HG02678 (cell line): ENCODE data around the gene SEC14L1.

Experiments used
- ATAC-seq: cut with Tn5 transposase; IDR thresholded peaks from one replicate; pipeline ENCODE4 v1.9.1; 2021; ENCODE audit warnings: mild to moderate bottlenecking, moderate library complexity; ENCODE audit not compliant: unreplicated experiment

The SEC14L1 gene

DNA sequence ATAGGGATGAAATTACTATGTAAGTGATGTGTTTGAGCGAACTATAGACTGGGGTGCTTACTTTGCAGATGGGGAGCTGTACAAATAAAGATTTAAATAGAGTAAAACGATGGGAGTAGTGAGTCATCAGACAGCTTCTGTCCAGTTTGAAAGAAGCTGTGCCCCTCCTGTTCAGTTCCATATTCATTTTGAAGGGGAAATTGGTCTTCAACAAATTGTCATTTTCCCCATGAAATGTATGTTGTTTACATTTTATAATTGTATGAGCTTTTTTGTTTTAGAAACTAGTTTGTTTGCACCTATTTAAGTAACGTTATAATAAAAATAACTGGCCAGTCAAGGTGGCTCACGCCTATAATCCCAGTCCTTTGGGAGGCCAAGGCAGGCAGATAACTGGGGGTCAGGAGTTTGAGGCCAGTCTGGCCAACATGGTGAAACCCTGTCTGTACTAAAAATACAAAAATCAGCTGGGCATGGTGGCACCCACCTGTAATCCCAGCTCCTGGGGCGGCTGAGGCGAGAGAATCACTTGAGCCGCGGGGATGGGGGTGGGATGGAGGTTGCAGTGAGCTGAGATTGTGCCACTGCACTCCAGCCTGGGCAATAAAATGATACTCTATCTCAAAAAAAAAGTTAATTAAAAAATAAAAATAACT is 20.2 kb downstream of the SEC14L1 start:
- no peak for ATAC-seq

- ATAC-seq = no peak
Measured at GRCh38 chr17:77161953-77162352, 21.2 kb downstream of the SEC14L1 start.

DNA sequence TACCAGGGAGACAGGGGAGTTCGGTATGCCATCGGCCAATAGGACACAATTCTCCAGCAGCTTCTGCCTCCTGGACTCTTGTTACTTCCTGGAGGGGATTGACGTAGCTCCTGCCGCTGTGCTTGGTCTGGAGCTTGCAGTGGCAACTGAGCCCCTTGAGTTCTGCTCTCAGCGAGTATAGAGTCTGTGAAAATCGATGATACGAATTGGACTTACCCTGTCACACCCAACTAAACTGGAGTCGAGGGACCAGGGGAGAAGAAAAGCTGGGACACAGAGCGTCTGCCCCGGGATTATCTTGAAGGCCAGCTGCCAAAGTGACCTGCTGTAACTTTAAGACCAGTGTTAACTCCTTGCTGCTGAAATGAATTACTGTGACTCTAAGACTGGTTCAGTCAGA is 22.2 kb downstream of the SEC14L1 start:
- ATAC-seq = no peak

DNA sequence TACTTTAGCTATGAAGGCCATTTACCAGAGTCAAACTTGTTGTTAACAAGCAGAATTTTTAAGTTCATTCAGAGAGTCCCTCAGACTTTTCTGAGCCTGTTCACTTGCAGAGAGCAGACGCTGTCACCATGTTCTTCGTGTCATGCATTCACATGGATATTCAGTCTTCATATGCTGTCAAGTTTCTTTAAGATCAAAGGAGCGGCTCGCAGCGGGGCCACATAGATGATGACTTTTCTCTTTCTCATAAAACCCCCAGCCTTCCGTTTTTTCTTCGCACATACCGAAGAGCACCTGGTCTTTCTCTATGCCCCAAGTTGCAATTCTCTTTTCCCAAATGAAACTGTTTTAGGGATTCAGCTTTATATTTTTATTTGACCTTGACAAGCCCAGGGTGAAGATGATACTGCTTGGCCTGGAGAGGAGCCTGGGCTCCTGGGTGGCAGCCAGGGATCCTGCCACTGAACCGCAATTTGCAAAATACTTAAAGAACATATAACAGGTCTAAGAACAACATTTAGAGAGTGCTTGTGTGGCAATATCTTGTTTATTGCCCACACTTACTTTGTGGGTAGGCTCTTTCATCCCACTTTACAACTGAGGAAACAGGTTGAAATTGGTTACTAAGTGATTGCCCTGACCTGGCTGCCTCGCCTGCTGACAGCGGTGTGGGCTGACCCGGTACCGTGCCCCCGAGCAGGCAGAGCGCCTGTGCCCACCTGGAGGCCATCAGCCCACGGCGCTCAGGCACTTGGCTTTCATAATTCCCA is 22.9 kb downstream of the SEC14L1 start:
- ATAC-seq = no peak

- ATAC-seq = no peak
Measured at GRCh38 chr17:77164483-77165091, 23.8 kb downstream of the SEC14L1 start.

- ATAC-seq = no peak
Measured at GRCh38 chr17:77165577-77165976, 24.8 kb downstream of the SEC14L1 start.

DNA sequence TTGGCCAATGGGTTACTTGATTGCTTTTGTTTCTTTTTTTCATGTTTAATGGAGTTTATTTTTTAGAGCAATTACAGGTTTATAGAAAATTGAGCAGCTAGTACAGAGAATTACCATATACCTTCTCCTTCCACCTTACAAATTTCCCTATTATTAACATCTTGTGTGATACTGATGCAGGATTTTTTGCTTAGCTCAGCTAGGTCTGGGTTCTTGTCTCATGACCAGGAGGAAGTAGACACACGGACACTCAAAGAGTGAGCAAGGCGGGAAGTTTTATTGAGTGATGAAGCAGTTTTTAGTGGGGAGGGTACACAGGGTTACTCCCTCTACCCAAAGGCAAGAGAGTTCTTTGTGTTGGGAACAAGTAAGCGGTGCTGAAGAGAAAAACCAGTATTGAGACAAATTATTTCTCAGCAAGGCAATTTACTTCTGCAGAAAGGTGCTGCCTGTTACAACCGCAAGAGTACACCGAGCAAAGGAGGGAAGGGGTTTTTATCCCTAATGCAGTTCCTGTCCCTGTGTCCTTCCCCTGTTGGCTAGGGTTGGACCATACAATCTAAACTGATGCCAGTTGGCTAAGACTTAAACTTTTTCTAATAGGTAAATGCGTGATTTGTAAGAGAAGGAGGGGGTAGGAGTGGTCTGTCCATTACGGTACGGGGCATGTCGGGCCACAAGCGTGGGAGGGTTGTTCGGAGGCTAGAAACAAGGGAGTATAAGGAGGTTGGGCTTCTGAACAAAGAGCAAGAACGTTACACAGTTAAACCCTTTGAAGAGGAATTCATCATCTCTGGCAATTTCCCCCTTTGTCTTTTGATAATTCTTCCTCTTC is 26.9 kb downstream of the SEC14L1 start:
- no peak for ATAC-seq

- ATAC-seq = no peak
Measured at GRCh38 chr17:77173104-77173503, 32.3 kb downstream of the SEC14L1 start.

GRCh38 chr17:77174928-77175661 is 34.3 kb downstream of the SEC14L1 start:
- ATAC-seq = no peak

- no peak for ATAC-seq
Measured at GRCh38 chr17:77177002-77177741, 36.4 kb downstream of the SEC14L1 start.

GRCh38 chr17:77178050-77178449 is 37.3 kb downstream of the SEC14L1 start:
- ATAC-seq = no peak

- ATAC-seq = no peak
Measured at GRCh38 chr17:77178563-77178962, 37.8 kb downstream of the SEC14L1 start.

DNA sequence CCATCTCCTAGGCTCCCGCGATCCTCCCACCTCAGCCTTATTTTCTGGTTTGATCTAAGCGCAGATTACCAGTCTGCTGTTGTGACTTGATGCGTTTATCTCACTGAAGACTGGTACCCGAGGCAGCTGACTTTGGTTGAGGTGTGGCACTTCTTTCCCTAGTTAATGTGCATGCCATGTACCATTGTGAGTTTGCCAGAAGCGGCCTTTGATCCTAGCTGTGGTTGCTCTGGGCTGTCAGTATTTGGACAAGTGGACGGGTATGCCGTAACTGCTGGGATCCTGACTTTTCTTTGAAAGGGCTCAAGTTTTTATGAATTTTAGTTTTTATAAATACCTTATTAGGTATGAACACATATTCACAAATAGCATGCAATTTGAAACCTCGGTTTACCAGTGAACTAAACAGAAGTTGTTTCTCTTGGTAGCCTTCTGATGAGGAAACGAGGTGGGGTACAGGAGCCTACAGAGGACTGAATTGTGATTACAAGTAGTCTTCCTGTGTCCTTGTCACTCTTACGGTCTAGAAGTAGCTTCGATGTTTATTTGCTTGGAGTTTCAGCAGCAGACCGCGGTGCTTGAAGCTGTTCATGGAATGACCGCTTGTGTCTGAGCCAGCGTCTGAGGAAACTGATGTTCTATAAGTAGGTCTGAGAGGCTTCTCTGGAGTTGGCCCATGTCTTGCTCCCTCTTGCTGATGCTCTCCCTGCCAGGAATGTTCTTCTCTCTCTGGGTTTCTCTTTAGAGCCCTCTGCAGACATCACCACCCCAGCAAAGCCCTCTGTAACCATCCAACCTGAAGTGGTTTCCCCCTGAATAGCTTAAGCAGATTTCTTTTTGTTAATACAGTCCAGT is 40.0 kb downstream of the SEC14L1 start:
- no peak for ATAC-seq

DNA sequence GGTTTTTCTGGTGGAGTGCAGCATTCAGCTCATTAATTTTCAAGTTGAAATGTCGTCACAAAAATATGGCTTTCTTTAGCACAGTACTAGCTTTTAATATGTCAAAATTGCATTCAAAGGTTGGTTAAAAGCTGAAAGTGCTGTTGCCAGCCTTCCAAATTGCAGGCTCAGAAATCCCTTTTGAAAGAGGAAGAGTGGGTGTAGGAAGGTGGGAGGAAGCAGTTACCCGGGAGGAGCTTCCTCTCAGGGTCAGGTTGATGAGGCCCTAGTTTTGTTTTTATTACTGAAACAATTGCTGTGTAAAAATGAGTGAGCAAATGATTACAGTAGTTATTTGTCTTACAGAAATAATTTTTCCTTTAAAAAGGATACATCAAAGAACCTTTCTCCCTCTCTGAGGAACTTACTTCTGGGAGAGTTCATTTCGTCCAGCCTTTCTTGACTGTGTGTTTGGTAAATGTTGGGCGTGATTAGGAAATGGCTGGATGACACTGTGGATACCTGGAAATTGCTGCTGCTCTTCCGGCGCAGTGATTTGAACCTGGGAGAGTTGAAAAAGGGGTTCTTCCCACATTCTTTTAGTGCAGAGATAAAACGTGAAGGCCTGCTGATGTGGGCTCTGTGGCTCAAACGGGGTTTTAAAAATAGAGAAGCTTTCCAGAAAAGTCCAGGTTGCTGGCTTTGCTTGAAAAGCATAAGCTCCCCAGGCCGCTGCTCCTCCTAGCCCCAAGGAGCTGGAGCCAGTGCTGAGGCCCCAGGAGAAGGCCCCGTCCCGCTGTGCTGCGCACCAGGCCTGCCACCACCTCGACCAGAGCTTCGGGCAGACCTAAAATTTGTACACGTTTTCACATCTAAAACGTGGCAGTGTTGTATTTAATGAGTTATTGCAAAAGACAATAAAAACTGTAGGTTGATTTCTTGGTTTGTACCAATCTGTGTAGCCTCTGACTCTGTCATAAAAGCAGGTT is 41.7 kb downstream of the SEC14L1 start:
- ATAC-seq = no peak

GRCh38 chr17:77184474-77184873 is 43.7 kb downstream of the SEC14L1 start:
- no peak for ATAC-seq

DNA sequence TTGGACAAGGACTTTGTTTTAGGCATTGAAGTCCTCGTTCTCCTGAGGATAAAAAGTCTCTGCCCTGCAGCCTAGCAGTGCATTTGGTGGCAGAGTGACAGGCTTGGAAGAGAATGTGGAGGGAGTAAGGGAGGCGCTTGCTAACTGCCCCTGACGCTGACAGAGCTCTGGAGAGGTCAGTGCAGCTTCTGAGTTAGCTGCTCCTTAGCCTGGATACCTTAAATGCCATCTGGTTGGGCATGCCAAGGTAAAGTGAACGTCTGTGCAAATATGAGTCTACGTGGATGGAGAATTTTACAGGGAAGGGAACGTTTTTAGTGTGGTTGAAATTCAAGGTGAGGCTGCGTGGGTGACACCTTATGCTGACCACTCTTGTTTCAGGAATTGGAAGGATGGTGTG is 44.4 kb downstream of the SEC14L1 start:
- ATAC-seq = no peak

GRCh38 chr17:77186141-77186604 is 45.4 kb downstream of the SEC14L1 start:
- ATAC-seq = no peak
